HG02884 (cell line): Measurements from ENCODE around the gene NUDT21.
"Not testable (repeated sequence)": the region's sequence is repeated elsewhere in the genome, so short reads cannot be mapped to it uniquely, and the experiment has no call there.

Experiments
- ATAC-seq: cut with Tn5 transposase; IDR thresholded peaks from one replicate; pipeline ENCODE4 v1.9.1; 2021; ENCODE audit warnings: mild to moderate bottlenecking, moderate library complexity; ENCODE audit not compliant: unreplicated experiment

The NUDT21 gene

GRCh38 chr16:56450986-56451752, at the start of gene NUDT21, which contains the start of gene OGFOD1:
TSS of gene NUDT21 (minus strand) at chr16:56451332. CDS start at chr16:56451202, 130 bp downstream.
TSS of gene OGFOD1 (plus strand) at chr16:56451554. CDS start at chr16:56451613, 59 bp downstream.
- ATAC-seq = peak; percentile 96

GRCh38 chr16:56493815-56494214, 42.7 kb upstream of the NUDT21 start:
- no peak for ATAC-seq

GRCh38 chr16:56493126-56493525, 42.0 kb upstream of the NUDT21 start:
- no peak for ATAC-seq

GRCh38 chr16:56491657-56492261, 40.6 kb upstream of the NUDT21 start:
- ATAC-seq = no peak

GRCh38 chr16:56488868-56489267, 37.7 kb upstream of the NUDT21 start:
- ATAC-seq = not testable (repeated sequence)

- no peak for ATAC-seq
These were observed 36.9 kb upstream of the NUDT21 start for GRCh38 chr16:56488035-56488434.

- ATAC-seq = no peak
These were observed 32.3 kb upstream of the NUDT21 start for GRCh38 chr16:56483394-56483793.

GRCh38 chr16:56482683-56483236, 31.6 kb upstream of the NUDT21 start:
- ATAC-seq = no peak

GRCh38 chr16:56481468-56482122, 30.5 kb upstream of the NUDT21 start:
- ATAC-seq = no peak

- ATAC-seq = no peak
These were observed 29.8 kb upstream of the NUDT21 start for GRCh38 chr16:56480776-56481467.

GRCh38 chr16:56479469-56479868, 28.3 kb upstream of the NUDT21 start:
- no peak for ATAC-seq

- no peak for ATAC-seq
These were observed 27.3 kb upstream of the NUDT21 start for GRCh38 chr16:56478281-56479049.

- no peak for ATAC-seq
These were observed 26.2 kb upstream of the NUDT21 start for GRCh38 chr16:56477096-56477878.

- ATAC-seq = no peak
These were observed 24.1 kb upstream of the NUDT21 start for GRCh38 chr16:56475201-56475600.

GRCh38 chr16:56470666-56471065, 19.5 kb upstream of the NUDT21 start:
- ATAC-seq = no peak

GRCh38 chr16:56470232-56470631, 19.1 kb upstream of the NUDT21 start:
- ATAC-seq = no peak

- ATAC-seq = no peak
These were observed 18.6 kb upstream of the NUDT21 start for GRCh38 chr16:56469748-56470147.

- ATAC-seq = no peak
These were observed 17.7 kb upstream of the NUDT21 start for GRCh38 chr16:56468800-56469199.

- no peak for ATAC-seq
These were observed 15.2 kb upstream of the NUDT21 start for GRCh38 chr16:56466344-56466743.
